NT2/D1 (cell line): ENCODE measurements around the gene OR10V1.

Source experiments
- SUZ12 ChIP-seq: IDR thresholded peaks from 2 replicates; pipeline ENCODE4 v1.6.1; 2011; ENCODE audit not compliant: insufficient read length, insufficient read depth; ENCODE audit errors: extremely low read depth
- YY1 ChIP-seq: IDR thresholded peaks from 2 replicates; pipeline ENCODE4 v1.6.1; 2011; ENCODE audit not compliant: insufficient read length, insufficient read depth

- no peak for TF ChIP-seq SUZ12
- TF ChIP-seq YY1, result no peak
These were observed 37.4 kb downstream of the OR10V1 start for GRCh38 chr11:59676205-59676604.
